HEK293 (cell line): ENCODE measurements around the gene HIP1.

Experiments
- CTCF ChIA-PET: fragments of 350-600 bp; formaldehyde crosslinking; extraction: SDS; loops from one replicate; lab custom pipeline; 2021; ENCODE audit warnings: antibody characterized with exemption; lab: Yijun Ruan, JAX
- POLR2A ChIA-PET: fragments of 300-600 bp; formaldehyde crosslinking; extraction: SDS; loops from one replicate; lab custom pipeline; 2020; ENCODE audit warnings: antibody characterized with exemption, inconsistent platforms; lab: Yijun Ruan, JAX
- H3K27ac ChIP-seq: fragments of 200-500 bp; sonication (Bioruptor generic); 2 replicates; pipeline ENCODE4 v1.5.1; 2014; ENCODE audit warnings: low read depth, low read length, control low read depth, inconsistent platforms; ENCODE audit errors: extremely low read depth
- H3K36me3 ChIP-seq, 2 experiments: fragments of 200-500 bp in 1 of 2; sonication (Bioruptor generic) in 1 of 2; 1 replicate in 1 of 2; 2 replicates in 1 of 2; pipeline ENCODE4 v1.5.1; 2014 to 2017; ENCODE audit warnings: inconsistent platforms in 2 of 2, low read length in 2 of 2; ENCODE audit not compliant: control insufficient read depth in 2 of 2, insufficient read depth in 1 of 2
- H3K4me1 ChIP-seq: fragments of 200-500 bp; sonication (Bioruptor generic); 2 replicates; pipeline ENCODE4 v1.5.1; 2014; ENCODE audit warnings: mild to moderate bottlenecking, low read length, inconsistent platforms; ENCODE audit not compliant: control insufficient read depth, insufficient read depth
- H3K4me3 ChIP-seq: 2 replicates; pipeline ENCODE4 v1.5.1; 2011; ENCODE audit warnings: low read depth, mild to moderate bottlenecking, control low read depth, low read length, moderate library complexity
- H3K9me3 ChIP-seq: fragments of 200-500 bp; sonication (Bioruptor generic); 2 replicates; pipeline ENCODE4 v1.5.1; 2014; ENCODE audit warnings: low read depth, low read length, inconsistent platforms; ENCODE audit not compliant: control insufficient read depth, insufficient read depth
- PRDM4 ChIP-seq: fragments of 450-650 bp; formaldehyde crosslinking; IDR thresholded peaks from 2 replicates; pipeline ENCODE4 v1.5.1; 2017; ENCODE audit warnings: missing biosample characterization, missing genetic modification characterization
- ZBTB1 ChIP-seq: fragments of 450-650 bp; formaldehyde crosslinking; IDR thresholded peaks from 2 replicates; pipeline ENCODE4 v1.5.1; 2016; ENCODE audit warnings: missing biosample characterization, missing genetic modification characterization
- ZNF248 ChIP-seq: fragments of 450-650 bp; formaldehyde crosslinking; IDR thresholded peaks from 2 replicates; pipeline ENCODE4 v1.5.1; 2017; ENCODE audit warnings: missing biosample characterization, missing genetic modification characterization
- ZNF26 ChIP-seq: fragments of 450-650 bp; formaldehyde crosslinking; IDR thresholded peaks from 2 replicates; pipeline ENCODE4 v1.5.1; 2016; ENCODE audit warnings: missing biosample characterization, missing genetic modification characterization
- ZNF521 ChIP-seq: fragments of 450-650 bp; formaldehyde crosslinking; IDR thresholded peaks from 2 replicates; pipeline ENCODE4 v1.5.1; 2017; ENCODE audit warnings: missing biosample characterization, mild to moderate bottlenecking, missing genetic modification characterization
- ZNF629 ChIP-seq: fragments of 450-650 bp; formaldehyde crosslinking; IDR thresholded peaks from 2 replicates; pipeline ENCODE4 v1.5.1; 2017; ENCODE audit warnings: missing biosample characterization, missing genetic modification characterization
- ZNF768 ChIP-seq: fragments of 450-650 bp; formaldehyde crosslinking; IDR thresholded peaks from 2 replicates; pipeline ENCODE4 v1.5.1; 2018; ENCODE audit warnings: missing biosample characterization, mild to moderate bottlenecking, missing genetic modification characterization
- ZSCAN23 ChIP-seq: fragments of 450-650 bp; formaldehyde crosslinking; IDR thresholded peaks from 2 replicates; pipeline ENCODE4 v1.5.1; 2016; ENCODE audit warnings: missing biosample characterization, missing genetic modification characterization
- TF ChIP-seq, protein P1 (sequence below): fragments of 450-650 bp; formaldehyde crosslinking; IDR thresholded peaks from 2 replicates; pipeline ENCODE4 v1.5.1; 2016; ENCODE audit warnings: missing biosample characterization, missing genetic modification characterization

Gene HIP1

DNA sequence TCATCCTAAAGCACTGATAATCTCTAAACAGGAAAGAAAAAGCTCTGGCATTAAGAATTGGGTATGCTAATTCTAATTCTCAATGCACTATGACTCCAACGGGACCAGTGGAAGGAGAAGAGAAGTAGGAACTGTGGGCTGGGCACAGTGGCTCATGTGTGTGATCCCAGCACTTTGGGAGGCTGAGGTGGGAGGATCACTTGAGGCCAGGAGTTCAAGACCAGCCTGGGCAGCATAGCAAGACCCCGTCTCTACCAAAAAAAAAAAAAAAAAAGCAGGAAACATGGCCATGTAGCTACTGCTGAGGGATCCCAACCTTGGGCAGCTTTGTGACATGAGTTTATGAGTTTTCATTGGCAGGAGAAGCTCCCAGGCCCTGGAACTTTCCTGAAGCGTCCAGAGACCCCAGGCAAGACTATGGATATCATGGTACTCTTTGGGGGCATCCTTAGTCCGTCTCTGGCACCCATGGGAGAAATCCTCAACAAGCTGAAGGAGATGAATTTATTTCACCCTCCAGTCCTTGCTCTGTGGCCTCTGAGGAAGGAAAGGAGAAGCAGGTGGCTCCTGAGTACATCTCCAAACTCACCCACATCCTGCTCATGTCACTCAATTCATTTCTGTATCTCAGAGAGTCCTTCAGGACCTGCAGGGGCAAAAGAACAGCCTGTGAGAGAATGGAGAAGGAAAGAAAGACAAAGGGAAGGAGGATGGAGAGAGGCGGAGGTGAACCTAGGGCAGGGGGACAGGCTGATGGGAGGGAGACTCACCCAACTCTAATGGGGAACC, 147.1 kb downstream of the HIP1 start (continued):
- no peak for TF ChIP-seq PRDM4 (tag by site-specific recombination)

DNA sequence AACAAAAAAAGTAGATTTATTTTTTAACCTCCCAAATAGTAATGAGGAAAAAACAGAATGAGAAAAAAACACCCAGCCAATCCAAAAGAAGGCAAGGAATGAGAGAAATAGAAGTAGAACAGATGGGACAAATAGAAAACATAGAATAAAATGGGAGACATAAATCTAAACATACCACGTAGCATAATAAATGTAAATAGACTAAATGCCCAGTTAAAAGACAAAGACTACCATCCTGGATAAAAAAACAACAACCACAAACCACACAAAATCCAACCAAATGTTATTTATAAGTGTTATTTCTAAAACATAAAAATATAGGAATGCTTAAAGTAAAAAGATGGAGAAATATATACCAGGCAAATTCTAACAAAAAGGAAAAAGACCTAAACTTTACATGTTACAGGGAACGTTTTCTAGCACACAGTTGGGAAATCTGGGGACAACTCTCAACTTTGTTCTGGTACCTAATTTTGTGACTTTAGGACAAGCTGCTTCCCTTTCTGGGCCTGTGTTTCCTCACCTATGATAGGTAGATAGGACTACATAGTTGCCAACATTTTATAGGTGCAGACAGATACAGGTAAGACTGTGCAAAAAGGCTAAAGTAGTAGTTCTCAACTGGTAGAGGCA, 148.3 kb downstream of the HIP1 start:
- H3K4me1 ChIP-seq = no peaks in the 10 kb centered on the region
- H3K27ac ChIP-seq = no peak overlapping the region
- ChIA-PET POLR2A (no interaction called here), CTCF (no interaction called here)
- no peak overlapping the region for H3K4me3 ChIP-seq
- no peaks in the 10 kb centered on the region for H3K9me3 ChIP-seq
- H3K36me3 ChIP-seq = peaks cover 1 to 13% of the 10 kb centered on the region in 2 experiments; a peak in 2 of 3 replicates
- TF ChIP-seq ZSCAN23 (tag by site-specific recombination) = no peak
- TF ChIP-seq ZNF768 (tag by site-specific recombination) = no peak

- CTCF ChIA-PET = no interaction called here
- TF ChIP-seq ZNF248 (tag by site-specific recombination) (no peak), ZNF629 (tag by site-specific recombination) (no peak)
- Histone ChIP-seq H3K36me3 (peaks cover 10 to 18% of the 10 kb centered on the region in 2 experiments; a peak in 2 of 3 replicates), H3K4me1 (no peaks in the 10 kb centered on the region), H3K4me3 (no peak overlapping the region), H3K9me3 (no peaks in the 10 kb centered on the region), H3K27ac (no peak overlapping the region)
- POLR2A ChIA-PET = no interaction called here
Observed at GRCh38 chr7:75584354-75584753, 154.4 kb downstream of the HIP1 start.

DNA sequence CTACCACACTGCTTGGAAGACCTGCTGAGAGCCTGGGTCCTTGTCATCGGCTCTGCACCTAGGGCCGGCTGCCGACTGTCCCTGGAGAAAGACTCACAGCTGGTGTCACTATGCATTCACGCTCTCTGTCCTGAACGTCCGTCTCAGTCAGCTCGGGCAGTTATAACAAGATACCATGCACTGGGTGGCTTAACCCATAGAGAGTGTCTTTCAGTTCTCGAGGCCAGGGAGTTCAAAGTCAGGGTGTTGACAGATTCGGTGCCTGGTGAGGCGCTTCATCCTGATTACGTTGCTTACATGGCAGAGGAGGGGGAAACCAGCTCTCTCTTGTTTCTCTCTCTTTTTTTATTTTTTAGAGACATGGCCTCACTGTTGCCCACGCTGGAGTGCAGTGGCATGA, 155.5 kb downstream of the HIP1 start:
- ChIA-PET POLR2A (no interaction called here), CTCF (no interaction called here)
- Histone ChIP-seq H3K4me3 (no peak overlapping the region), H3K36me3 (peaks cover 10 to 18% of the 10 kb centered on the region in 2 experiments; a peak in 2 of 3 replicates), H3K4me1 (no peaks in the 10 kb centered on the region), H3K27ac (no peak overlapping the region), H3K9me3 (no peaks in the 10 kb centered on the region)
- TF ChIP-seq, protein P1, sequence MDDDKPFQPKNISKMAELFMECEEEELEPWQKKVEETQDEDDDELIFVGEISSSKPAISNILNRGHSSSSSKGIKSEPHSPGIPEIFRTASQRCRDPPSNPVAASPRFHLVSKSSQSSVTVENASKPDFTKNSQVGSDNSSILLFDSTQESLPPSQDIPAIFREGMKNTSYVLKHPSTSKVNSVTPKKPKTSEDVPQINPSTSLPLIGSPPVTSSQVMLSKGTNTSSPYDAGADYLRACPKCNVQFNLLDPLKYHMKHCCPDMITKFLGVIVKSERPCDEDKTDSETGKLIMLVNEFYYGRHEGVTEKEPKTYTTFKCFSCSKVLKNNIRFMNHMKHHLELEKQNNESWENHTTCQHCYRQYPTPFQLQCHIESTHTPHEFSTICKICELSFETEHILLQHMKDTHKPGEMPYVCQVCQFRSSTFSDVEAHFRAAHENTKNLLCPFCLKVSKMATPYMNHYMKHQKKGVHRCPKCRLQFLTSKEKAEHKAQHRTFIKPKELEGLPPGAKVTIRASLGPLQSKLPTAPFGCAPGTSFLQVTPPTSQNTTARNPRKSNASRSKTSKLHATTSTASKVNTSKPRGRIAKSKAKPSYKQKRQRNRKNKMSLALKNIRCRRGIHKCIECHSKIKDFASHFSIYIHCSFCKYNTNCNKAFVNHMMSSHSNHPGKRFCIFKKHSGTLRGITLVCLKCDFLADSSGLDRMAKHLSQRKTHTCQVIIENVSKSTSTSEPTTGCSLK = no peak
- TF ChIP-seq ZNF521 = no peak
- no peak for TF ChIP-seq ZBTB1 (tag by site-specific recombination)
- TF ChIP-seq ZNF26 (tag by site-specific recombination) = no peak
